T-helper 17 cell (primary cell): ENCODE measurements around the gene C16orf54. TPM values are rescaled to one million over a fixed set of nuclear protein-coding genes. Genes with fewer than 3 reads are reported as not detected.
"Not testable (repeated sequence)": the region's sequence is repeated elsewhere in the genome, so short reads cannot be mapped to it uniquely, and the experiment has no call there.

ENCODE experiments used
- ATAC-seq: fragments of 150-1000 bp; cut with Tn5 transposase; 2 replicates; pipeline ENCODE4 v1.10.0; 2021; ENCODE audit warnings: mild to moderate bottlenecking, moderate library complexity
- DNase-seq, 3 donors: peaks; one replicate each; pipeline versions ENCODE4 v3.0.0 to v3.0.0-alpha.2; 2020 to 2021
- H3K9me3 ChIP-seq: one replicate; pipeline ENCODE4 v1.7.0; 2013; ENCODE audit warnings: low read length, mild to moderate bottlenecking; ENCODE audit not compliant: control insufficient read depth, poor library complexity, severe bottlenecking
- H3K27ac Mint-ChIP-seq: one replicate; pipeline ENCODE4 v1.8.0; 2022; ENCODE audit warnings: mild to moderate bottlenecking, moderate library complexity, mixed read lengths
- H3K27me3 Mint-ChIP-seq: one replicate; pipeline ENCODE4 v1.8.0; 2022; ENCODE audit warnings: mixed read lengths
- H3K36me3 Mint-ChIP-seq: one replicate; pipeline ENCODE4 v1.8.0; 2022; ENCODE audit warnings: low read depth, mixed read lengths
- H3K4me1 Mint-ChIP-seq: one replicate; pipeline ENCODE4 v1.8.0; 2022; ENCODE audit warnings: mild to moderate bottlenecking, mixed read lengths
- H3K4me3 Mint-ChIP-seq: one replicate; pipeline ENCODE4 v1.8.0; 2022; ENCODE audit warnings: mild to moderate bottlenecking, moderate library complexity, mixed read lengths
- total RNA-seq, 4 donors: library from RNA in 2 of 4; stranded (reverse) in 2 of 4; gene quantifications; one replicate each; pipeline ENCODE4 v1.2.3 and lab custom pipeline; 2022 to 2026

C16orf54 gene
- total RNA-seq, 2 donors from 2014 or later = 172 to 259 TPM

GRCh38 chr16:29701214-29701555 is 44.6 kb downstream of the C16orf54 start:
- Mint-ChIP-seq H3K27me3 (no peaks in the 10 kb centered on the region), H3K4me1 (peaks cover 29% of the 10 kb centered on the region), H3K4me3 (peak overlapping the region; percentile 89), H3K36me3 (no peaks in the 10 kb centered on the region), H3K27ac (peak overlapping the region; percentile 98)
- H3K9me3 ChIP-seq = no peaks in the 10 kb centered on the region
- ATAC-seq = no peak
- DNase-seq = no peak

GRCh38 chr16:29700253-29700987 is 45.4 kb downstream of the C16orf54 start:
- DNase-seq = peak; percentile 61 to 72 (median 68)
- H3K4me3 Mint-ChIP-seq = peak overlapping the region; percentile 89
- no peak for ATAC-seq
- H3K9me3 ChIP-seq = no peaks in the 10 kb centered on the region
- no peaks in the 10 kb centered on the region for H3K36me3 Mint-ChIP-seq
- no peaks in the 10 kb centered on the region for H3K27me3 Mint-ChIP-seq
- H3K4me1 Mint-ChIP-seq = peaks cover 29% of the 10 kb centered on the region
- H3K27ac Mint-ChIP-seq = peak overlapping the region; percentile 98

- H3K4me3 Mint-ChIP-seq = peak overlapping the region; percentile 47
- DNase-seq = no peak
- peak overlapping the region; percentile 91 for H3K27ac Mint-ChIP-seq
Observed at GRCh38 chr16:29699324-29700219, 46.2 kb downstream of the C16orf54 start.

GRCh38 chr16:29698484-29699323 is 47.1 kb downstream of the C16orf54 start:
- no peaks in the 10 kb centered on the region for H3K36me3 Mint-ChIP-seq
- H3K9me3 ChIP-seq = no peaks in the 10 kb centered on the region
- DNase-seq = no peak
- H3K4me3 Mint-ChIP-seq = peak overlapping the region; percentile 47
- H3K4me1 Mint-ChIP-seq = peaks cover 29% of the 10 kb centered on the region
- ATAC-seq = no peak
- H3K27ac Mint-ChIP-seq = peak overlapping the region; percentile 91
- no peaks in the 10 kb centered on the region for H3K27me3 Mint-ChIP-seq

More at GRCh38 chr16:29699324-29700219, 46.2 kb downstream of the C16orf54 start:
- ATAC-seq = no peak
- H3K4me1 Mint-ChIP-seq = peaks cover 29% of the 10 kb centered on the region
- no peaks in the 10 kb centered on the region for H3K36me3 Mint-ChIP-seq
- H3K27me3 Mint-ChIP-seq = no peaks in the 10 kb centered on the region
- H3K9me3 ChIP-seq = no peaks in the 10 kb centered on the region

GRCh38 chr16:29698042-29698441 is 47.7 kb downstream of the C16orf54 start:
- no peak for DNase-seq
- H3K36me3 Mint-ChIP-seq = no peaks in the 10 kb centered on the region
- no peak overlapping the region for H3K4me3 Mint-ChIP-seq
- ATAC-seq = no peak
- H3K9me3 ChIP-seq = no peaks in the 10 kb centered on the region
- H3K27ac Mint-ChIP-seq = no peak overlapping the region
- peaks cover 25% of the 10 kb centered on the region for H3K4me1 Mint-ChIP-seq
- H3K27me3 Mint-ChIP-seq = no peaks in the 10 kb centered on the region

GRCh38 chr16:29697391-29697790 is 48.4 kb downstream of the C16orf54 start:
- Mint-ChIP-seq H3K27me3 (no peaks in the 10 kb centered on the region), H3K4me3 (no peak overlapping the region), H3K4me1 (peaks cover 20% of the 10 kb centered on the region), H3K36me3 (no peaks in the 10 kb centered on the region), H3K27ac (no peak overlapping the region)
- DNase-seq (no peak), ATAC-seq (no peak)
- H3K9me3 ChIP-seq = no peaks in the 10 kb centered on the region

GRCh38 chr16:29696881-29697331 is 48.9 kb downstream of the C16orf54 start:
- no peaks in the 10 kb centered on the region for H3K27me3 Mint-ChIP-seq
- no peak overlapping the region for H3K4me3 Mint-ChIP-seq
- DNase-seq = no peak
- no peaks in the 10 kb centered on the region for H3K36me3 Mint-ChIP-seq
- H3K9me3 ChIP-seq = no peaks in the 10 kb centered on the region
- H3K4me1 Mint-ChIP-seq = peaks cover 15% of the 10 kb centered on the region
- ATAC-seq = no peak
- H3K27ac Mint-ChIP-seq = no peak overlapping the region

- Mint-ChIP-seq H3K4me1 (peaks cover 12% of the 10 kb centered on the region), H3K27ac (peak overlapping the region; percentile 56)
- not testable (repeated sequence) for H3K4me3 Mint-ChIP-seq, DNase-seq, ATAC-seq, H3K36me3 Mint-ChIP-seq, H3K27me3 Mint-ChIP-seq, H3K9me3 ChIP-seq
Observed at GRCh38 chr16:29695675-29696074, 50.1 kb downstream of the C16orf54 start.

- H3K36me3 Mint-ChIP-seq = no peaks in the 10 kb centered on the region
Observed at GRCh38 chr16:29694384-29695195, 51.2 kb downstream of the C16orf54 start.

GRCh38 chr16:29692606-29693005 is 53.2 kb downstream of the C16orf54 start:
- H3K4me3 Mint-ChIP-seq, ATAC-seq: not testable (repeated sequence)

More at GRCh38 chr16:29694384-29695195, 51.2 kb downstream of the C16orf54 start:
- H3K27me3 Mint-ChIP-seq = no peaks in the 10 kb centered on the region
- no peak overlapping the region for H3K27ac Mint-ChIP-seq
- ATAC-seq = no peak
- peaks cover 8% of the 10 kb centered on the region for H3K4me1 Mint-ChIP-seq
- no peak overlapping the region for H3K4me3 Mint-ChIP-seq
- H3K9me3 ChIP-seq = no peaks in the 10 kb centered on the region
- DNase-seq = no peak

More at GRCh38 chr16:29692606-29693005, 53.2 kb downstream of the C16orf54 start:
- not testable (repeated sequence) for DNase-seq, H3K4me1 Mint-ChIP-seq, H3K9me3 ChIP-seq, H3K27me3 Mint-ChIP-seq, H3K27ac Mint-ChIP-seq, H3K36me3 Mint-ChIP-seq
